HEK293 (cell line): ENCODE measurements around the gene TXN.
A peak's percentile ranks its signal among the peaks of the same experiment; 100 is the strongest.

Experiments
- GFI1B ChIP-seq: fragments of 450-650 bp; formaldehyde crosslinking; IDR thresholded peaks from 2 replicates; pipeline ENCODE4 v1.5.1; 2016; ENCODE audit warnings: missing biosample characterization, missing genetic modification characterization
- GLIS2 ChIP-seq: fragments of 450-650 bp; formaldehyde crosslinking; IDR thresholded peaks from 2 replicates; pipeline ENCODE4 v1.5.1; 2016; ENCODE audit warnings: missing biosample characterization, missing genetic modification characterization
- HOXC10 ChIP-seq: sonication (generic); formaldehyde crosslinking; IDR thresholded peaks from 2 replicates; pipeline ENCODE4 v1.8.1; 2023; ENCODE audit warnings: mild to moderate bottlenecking, missing genetic modification reagents
- KLF10 ChIP-seq: fragments of 450-650 bp; IDR thresholded peaks from 2 replicates; pipeline ENCODE4 v1.5.1; 2018; ENCODE audit warnings: missing biosample characterization, mild to moderate bottlenecking, missing genetic modification characterization
- MZF1 ChIP-seq: fragments of 450-650 bp; formaldehyde crosslinking; IDR thresholded peaks from 2 replicates; pipeline ENCODE4 v1.5.1; 2017; ENCODE audit warnings: missing biosample characterization, missing genetic modification characterization, borderline replicate concordance
- PRDM2 ChIP-seq: fragments of 450-650 bp; formaldehyde crosslinking; IDR thresholded peaks from 2 replicates; pipeline ENCODE4 v1.5.1; 2016; ENCODE audit warnings: missing biosample characterization, missing genetic modification characterization, borderline replicate concordance
- SCRT1 ChIP-seq: fragments of 450-650 bp; formaldehyde crosslinking; IDR thresholded peaks from 2 replicates; pipeline ENCODE4 v1.5.1; 2016; ENCODE audit warnings: missing biosample characterization, missing genetic modification characterization, borderline replicate concordance
- SCRT2 ChIP-seq: fragments of 450-650 bp; formaldehyde crosslinking; IDR thresholded peaks from 2 replicates; pipeline ENCODE4 v1.5.1; 2016; ENCODE audit warnings: missing biosample characterization, missing genetic modification characterization
- ZBTB48 ChIP-seq: fragments of 450-650 bp; formaldehyde crosslinking; IDR thresholded peaks from 2 replicates; pipeline ENCODE4 v1.5.1; 2016; ENCODE audit warnings: missing biosample characterization, missing genetic modification characterization
- ZBTB49 ChIP-seq: fragments of 450-650 bp; formaldehyde crosslinking; IDR thresholded peaks from 2 replicates; pipeline ENCODE4 v1.5.1; 2016; ENCODE audit warnings: missing biosample characterization, missing genetic modification characterization, low read depth
- ZNF112 ChIP-seq: fragments of 450-650 bp; formaldehyde crosslinking; IDR thresholded peaks from 2 replicates; pipeline ENCODE4 v1.5.0; 2017; ENCODE audit warnings: missing biosample characterization, missing genetic modification characterization
- ZNF169 ChIP-seq: fragments of 450-650 bp; formaldehyde crosslinking; IDR thresholded peaks from 2 replicates; pipeline ENCODE4 v1.5.1; 2016; ENCODE audit warnings: missing biosample characterization, missing genetic modification characterization
- ZNF2 ChIP-seq: fragments of 450-650 bp; formaldehyde crosslinking; IDR thresholded peaks from 2 replicates; pipeline ENCODE4 v1.5.1; 2016; ENCODE audit warnings: missing biosample characterization, missing genetic modification characterization
- ZNF214 ChIP-seq: fragments of 450-650 bp; formaldehyde crosslinking; IDR thresholded peaks from 2 replicates; pipeline ENCODE4 v1.5.1; 2017; ENCODE audit warnings: missing biosample characterization, mild to moderate bottlenecking, missing genetic modification characterization, borderline replicate concordance
- ZNF266 ChIP-seq: fragments of 450-650 bp; formaldehyde crosslinking; IDR thresholded peaks from 2 replicates; pipeline ENCODE4 v1.5.1; 2016; ENCODE audit warnings: missing biosample characterization, missing genetic modification characterization, low read depth
- ZNF354C ChIP-seq: fragments of 450-650 bp; formaldehyde crosslinking; IDR thresholded peaks from 2 replicates; pipeline ENCODE4 v1.5.1; 2016; ENCODE audit warnings: missing biosample characterization, missing genetic modification characterization, low read depth, borderline replicate concordance
- ZNF366 ChIP-seq: fragments of 450-650 bp; formaldehyde crosslinking; conservative IDR thresholded peaks from 2 replicates; pipeline ENCODE4 v1.5.1; 2016; ENCODE audit warnings: missing biosample characterization, missing genetic modification characterization
- ZNF394 ChIP-seq: fragments of 450-650 bp; formaldehyde crosslinking; IDR thresholded peaks from 2 replicates; pipeline ENCODE4 v1.5.1; 2016; ENCODE audit warnings: missing biosample characterization, missing genetic modification characterization, mild to moderate bottlenecking, moderate library complexity, borderline replicate concordance
- ZNF398 ChIP-seq: fragments of 450-650 bp; formaldehyde crosslinking; IDR thresholded peaks from 2 replicates; pipeline ENCODE4 v1.5.1; 2017; ENCODE audit warnings: missing biosample characterization, missing genetic modification characterization
- ZNF473 ChIP-seq: fragments of 450-650 bp; formaldehyde crosslinking; IDR thresholded peaks from 2 replicates; pipeline ENCODE4 v1.5.1; 2017; ENCODE audit warnings: missing biosample characterization, missing genetic modification characterization
- ZNF514 ChIP-seq: fragments of 450-650 bp; formaldehyde crosslinking; IDR thresholded peaks from 2 replicates; pipeline ENCODE4 v1.5.1; 2016; ENCODE audit warnings: missing biosample characterization, missing genetic modification characterization
- ZNF521 ChIP-seq: fragments of 450-650 bp; formaldehyde crosslinking; IDR thresholded peaks from 2 replicates; pipeline ENCODE4 v1.5.1; 2017; ENCODE audit warnings: missing biosample characterization, mild to moderate bottlenecking, missing genetic modification characterization
- ZNF548 ChIP-seq: fragments of 450-650 bp; formaldehyde crosslinking; IDR thresholded peaks from 2 replicates; pipeline ENCODE4 v1.5.1; 2016; ENCODE audit warnings: missing biosample characterization, missing genetic modification characterization
- ZNF768 ChIP-seq: fragments of 450-650 bp; formaldehyde crosslinking; IDR thresholded peaks from 2 replicates; pipeline ENCODE4 v1.5.1; 2018; ENCODE audit warnings: missing biosample characterization, mild to moderate bottlenecking, missing genetic modification characterization
- ZNF830 ChIP-seq: fragments of 450-650 bp; IDR thresholded peaks from 2 replicates; pipeline ENCODE4 v1.5.0; 2018; ENCODE audit warnings: missing biosample characterization, missing genetic modification characterization, low read depth, mild to moderate bottlenecking, moderate library complexity
- ZSCAN16 ChIP-seq: fragments of 450-650 bp; formaldehyde crosslinking; IDR thresholded peaks from 2 replicates; pipeline ENCODE4 v1.5.1; 2016; ENCODE audit warnings: missing biosample characterization, missing genetic modification characterization
- TF ChIP-seq, protein P1 (sequence below): fragments of 450-650 bp; formaldehyde crosslinking; IDR thresholded peaks from 2 replicates; pipeline ENCODE4 v1.5.1; 2016; ENCODE audit warnings: missing biosample characterization, missing genetic modification characterization
- TF ChIP-seq, protein P2 (sequence below): fragments of 450-650 bp; formaldehyde crosslinking; IDR thresholded peaks from 2 replicates; pipeline ENCODE4 v1.5.1; 2016; ENCODE audit warnings: missing biosample characterization, missing genetic modification characterization

TXN gene

DNA sequence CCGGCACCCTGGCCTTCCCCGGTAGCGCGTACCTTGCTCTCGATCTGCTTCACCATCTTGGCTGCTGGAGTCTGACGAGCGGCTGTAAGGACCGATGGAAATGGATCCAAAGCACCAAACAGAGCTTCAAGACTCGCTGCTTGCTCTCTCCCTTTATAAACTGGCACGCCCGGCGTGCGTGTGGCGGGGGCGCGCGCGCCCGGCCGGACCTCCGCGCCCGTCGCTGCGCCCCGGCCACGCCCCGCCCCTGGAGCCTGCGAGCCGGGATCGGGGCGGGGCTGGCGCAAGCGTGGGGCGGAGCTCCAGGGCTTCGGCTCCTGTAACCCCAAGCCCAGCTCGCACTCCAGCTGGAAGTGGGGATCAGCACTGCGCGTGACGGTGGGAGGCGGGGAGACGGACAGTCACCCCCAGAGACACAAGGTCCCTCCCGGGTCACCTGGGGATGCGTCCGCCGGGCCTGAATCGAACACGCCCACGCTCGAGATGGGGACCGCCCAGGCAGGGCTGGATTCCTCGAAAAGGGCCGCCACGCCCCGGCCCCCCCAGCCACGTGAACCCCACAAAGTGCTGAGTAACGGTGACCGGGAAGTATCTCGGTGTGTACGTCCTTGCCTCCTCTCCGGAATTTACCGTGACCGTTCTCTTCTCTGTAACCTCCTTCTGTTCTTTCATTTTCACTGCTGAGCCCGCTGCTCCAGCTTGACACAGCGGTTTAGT lies at the start of gene TXN (continued):
- TF ChIP-seq ZNF394 (peak; percentile 24; the same call in 1 of the 2 replicates), PRDM2 (tag by site-specific recombination) (no peak), SCRT2 (tag by site-specific recombination) (no peak), ZNF521 (tag by site-specific recombination) (no peak), ZBTB48 (tag by site-specific recombination) (no peak), ZNF398 (tag by site-specific recombination) (0 out of 2 replicates have a peak, but pooled peaks have one; percentile 9), ZNF214 (tag by site-specific recombination) (no peak), HOXC10 (CRISPR knock-in tag) (no peak), GLIS2 (peak; percentile 70), KLF10 (tag by site-specific recombination) (no peak), MZF1 (tag by site-specific recombination) (no peak), ZNF830 (tag by site-specific recombination) (no peak), ZNF266 (tag by site-specific recombination) (no peak), ZNF112 (tag by site-specific recombination) (no peak), ZNF548 (tag by site-specific recombination) (no peak), ZNF354C (tag by site-specific recombination) (no peak), GFI1B (no peak), ZNF514 (tag by site-specific recombination) (no peak), SCRT1 (tag by site-specific recombination) (no peak), ZSCAN16 (no peak), ZNF473 (no peak), ZNF169 (tag by site-specific recombination) (no peak), ZNF2 (tag by site-specific recombination) (peak; percentile 66; the same call in 1 of the 2 replicates), ZNF768 (tag by site-specific recombination) (no peak), ZNF366 (0 out of 2 replicates have a peak, but pooled peaks have one; percentile 27), ZBTB49 (no peak)
- TF ChIP-seq, protein P1, sequence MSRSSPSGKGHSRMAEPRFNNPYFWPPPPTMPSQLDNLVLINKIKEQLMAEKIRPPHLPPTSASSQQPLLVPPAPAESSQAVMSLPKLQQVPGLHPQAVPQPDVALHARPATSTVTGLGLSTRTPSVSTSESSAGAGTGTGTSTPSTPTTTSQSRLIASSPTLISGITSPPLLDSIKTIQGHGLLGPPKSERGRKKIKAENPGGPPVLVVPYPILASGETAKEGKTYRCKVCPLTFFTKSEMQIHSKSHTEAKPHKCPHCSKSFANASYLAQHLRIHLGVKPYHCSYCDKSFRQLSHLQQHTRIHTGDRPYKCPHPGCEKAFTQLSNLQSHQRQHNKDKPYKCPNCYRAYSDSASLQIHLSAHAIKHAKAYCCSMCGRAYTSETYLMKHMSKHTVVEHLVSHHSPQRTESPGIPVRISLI (tag by site-specific recombination) = no peak
- TF ChIP-seq, protein P2, sequence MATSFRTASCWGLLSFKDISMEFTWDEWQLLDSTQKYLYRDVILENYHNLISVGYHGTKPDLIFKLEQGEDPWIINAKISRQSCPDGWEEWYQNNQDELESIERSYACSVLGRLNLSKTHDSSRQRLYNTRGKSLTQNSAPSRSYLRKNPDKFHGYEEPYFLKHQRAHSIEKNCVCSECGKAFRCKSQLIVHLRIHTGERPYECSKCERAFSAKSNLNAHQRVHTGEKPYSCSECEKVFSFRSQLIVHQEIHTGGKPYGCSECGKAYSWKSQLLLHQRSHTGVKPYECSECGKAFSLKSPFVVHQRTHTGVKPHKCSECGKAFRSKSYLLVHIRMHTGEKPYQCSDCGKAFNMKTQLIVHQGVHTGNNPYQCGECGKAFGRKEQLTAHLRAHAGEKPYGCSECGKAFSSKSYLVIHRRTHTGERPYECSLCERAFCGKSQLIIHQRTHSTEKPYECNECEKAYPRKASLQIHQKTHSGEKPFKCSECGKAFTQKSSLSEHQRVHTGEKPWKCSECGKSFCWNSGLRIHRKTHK = no peak
